HepG2 (cell line): ENCODE measurements around the gene SYCP2L. TPM values are rescaled to one million over a fixed set of nuclear protein-coding genes. Genes with fewer than 3 reads are reported as not detected.
A peak's percentile ranks its signal among the peaks of the same experiment; 100 is the strongest.

Source experiments
- AGO2 ChIP-seq: fragments of 200-400 bp; formaldehyde crosslinking; optimal IDR thresholded peaks from 2 replicates; pipeline ENCODE3; 2017; ENCODE audit warnings: mild to moderate bottlenecking, low read depth, low read length, moderate library complexity
- ARID2 ChIP-seq: sonication (generic); formaldehyde crosslinking; IDR thresholded peaks from 2 replicates; pipeline ENCODE4 v1.8.1; 2022; ENCODE audit warnings: mild to moderate bottlenecking, missing genetic modification reagents, borderline replicate concordance
- ATRX ChIP-seq: sonication (generic); formaldehyde crosslinking; IDR thresholded peaks from 2 replicates; pipeline ENCODE4 v1.4.0; 2020; ENCODE audit warnings: missing genetic modification reagents, borderline replicate concordance
- BHLHE40 ChIP-seq: IDR thresholded peaks from 2 replicates; pipeline ENCODE4 v1.6.1; 2011; ENCODE audit warnings: low read length, improper control_type of control experiment
- FOXA1 ChIP-seq, 2 experiments: fragments of 450-650 bp in 1 of 2; sonication (generic) in 1 of 2; formaldehyde crosslinking in 1 of 2; IDR thresholded peaks; 2 replicates each; pipeline versions ENCODE4 v1.4.0 to v1.6.1; 2016 to 2020; ENCODE audit warnings: missing genetic modification reagents in 1 of 2
- GATA4 ChIP-seq: sonication (generic); IDR thresholded peaks from 2 replicates; pipeline ENCODE4 v1.6.1; 2016; ENCODE audit warnings: antibody characterized with exemption, low read depth, borderline replicate concordance
- GTF2F1 ChIP-seq: fragments of 150-350 bp; IDR thresholded peaks from 2 replicates; pipeline ENCODE4 v1.6.1; 2014; ENCODE audit warnings: low read length
- HDAC2 ChIP-seq: sonication (generic); formaldehyde crosslinking; IDR thresholded peaks from 2 replicates; pipeline ENCODE4 v1.4.0; 2020; ENCODE audit warnings: missing genetic modification reagents
- HES4 ChIP-seq: sonication (generic); formaldehyde crosslinking; IDR thresholded peaks from 2 replicates; pipeline ENCODE4 v1.9.0; 2021; ENCODE audit warnings: mild to moderate bottlenecking, missing genetic modification reagents, borderline replicate concordance
- ISX ChIP-seq: sonication (generic); formaldehyde crosslinking; conservative IDR thresholded peaks from 2 replicates; pipeline ENCODE4 v1.5.0; 2020; ENCODE audit warnings: missing genetic modification reagents
- LCORL ChIP-seq, 2 experiments: fragments of 450-650 bp in 1 of 2; sonication (generic) in 1 of 2; formaldehyde crosslinking in 1 of 2; IDR thresholded peaks; 2 replicates each; pipeline versions ENCODE4 v1.5.0 to v1.6.1; 2017 to 2020; ENCODE audit warnings: antibody characterized with exemption in 1 of 2, missing genetic modification reagents in 1 of 2
- NCOA2 ChIP-seq: sonication (generic); formaldehyde crosslinking; IDR thresholded peaks from 2 replicates; pipeline ENCODE4 v1.8.0; 2022; ENCODE audit warnings: inconsistent platforms
- PHF20 ChIP-seq: sonication (generic); formaldehyde crosslinking; IDR thresholded peaks from 2 replicates; pipeline ENCODE4 v1.5.0; 2020; ENCODE audit warnings: mild to moderate bottlenecking, missing genetic modification reagents
- RFX1 ChIP-seq: fragments of 450-650 bp; IDR thresholded peaks from 2 replicates; pipeline ENCODE4 v1.6.1; 2017
- TCF7 ChIP-seq: sonication (generic); IDR thresholded peaks from 2 replicates; pipeline ENCODE4 v1.6.1; 2016; ENCODE audit warnings: antibody characterized with exemption, low read depth
- THAP11 ChIP-seq: IDR thresholded peaks from 2 replicates; pipeline ENCODE4 v1.6.1; 2016; ENCODE audit warnings: missing biosample characterization, missing genetic modification reagents
- ZBTB1 ChIP-seq: sonication (generic); formaldehyde crosslinking; IDR thresholded peaks from 2 replicates; pipeline ENCODE4 v1.4.0; 2020; ENCODE audit warnings: missing genetic modification reagents, borderline replicate concordance
- ZFP41 ChIP-seq: sonication (generic); formaldehyde crosslinking; IDR thresholded peaks from 2 replicates; pipeline ENCODE4 v1.4.0; 2020; ENCODE audit warnings: mild to moderate bottlenecking, missing genetic modification reagents, borderline replicate concordance
- ZNF12 ChIP-seq: sonication (generic); formaldehyde crosslinking; IDR thresholded peaks from 2 replicates; pipeline ENCODE4 v1.5.0; 2020; ENCODE audit warnings: missing genetic modification reagents
- ZNF121 ChIP-seq: sonication (generic); formaldehyde crosslinking; IDR thresholded peaks from 2 replicates; pipeline ENCODE4 v1.5.0; 2020; ENCODE audit warnings: mild to moderate bottlenecking, missing genetic modification reagents
- ZNF432 ChIP-seq: sonication (generic); formaldehyde crosslinking; IDR thresholded peaks from 2 replicates; pipeline ENCODE4 v1.5.0; 2020; ENCODE audit warnings: missing genetic modification reagents, mild to moderate bottlenecking, borderline replicate concordance
- ZNF550 ChIP-seq: sonication (generic); formaldehyde crosslinking; IDR thresholded peaks from 2 replicates; pipeline ENCODE4 v1.4.0; 2020; ENCODE audit warnings: mild to moderate bottlenecking, missing genetic modification reagents, borderline replicate concordance
- ZNF782 ChIP-seq: sonication (generic); formaldehyde crosslinking; IDR thresholded peaks from 2 replicates; pipeline ENCODE4 v1.4.0; 2020; ENCODE audit warnings: missing genetic modification reagents, mild to moderate bottlenecking, borderline replicate concordance
- ZNF790 ChIP-seq: sonication (generic); formaldehyde crosslinking; IDR thresholded peaks from 2 replicates; pipeline ENCODE4 v1.8.0; 2022; ENCODE audit warnings: missing genetic modification reagents, mild to moderate bottlenecking, borderline replicate concordance
- polyA plus RNA-seq, 8 experiments: library from polyadenylated mRNA; depleted of rRNA in 3 of 8; stranded (reverse) in 7 of 8; unstranded in 1 of 8; fragments of >200 nt; fragmentation: Illumina TruSeq in 4 of 8; extraction: Trizol in 4 of 8; gene quantifications; 2 replicates each; pipeline versions ENCODE4 v1.2.1 to v1.2.3, GENCODE V29; 2011 to 2016; ENCODE audit warnings: low read depth in 4 of 8, missing spikeins in 1 of 8, mixed read lengths in 1 of 8; ENCODE audit not compliant: insufficient read depth in 1 of 8
- total RNA-seq, 5 experiments: library from RNA; depleted of rRNA; stranded (reverse); fragments of >200 nt; fragmentation: Illumina TruSeq; extraction: Trizol; gene quantifications; 2 replicates each; pipeline ENCODE4 v1.2.3, GENCODE V29; 2016; ENCODE audit warnings: low read depth in 1 of 5
- TF ChIP-seq, protein P1 (sequence below): sonication (generic); formaldehyde crosslinking; IDR thresholded peaks from 2 replicates; pipeline ENCODE4 v1.5.0; 2020; ENCODE audit warnings: missing genetic modification reagents
- TF ChIP-seq, protein P2 (sequence below): sonication (generic); formaldehyde crosslinking; IDR thresholded peaks from 2 replicates; pipeline ENCODE4 v1.8.0; 2022; ENCODE audit warnings: missing genetic modification reagents, low read depth, mild to moderate bottlenecking, borderline replicate concordance
- TF ChIP-seq, protein P3 (sequence below): sonication (generic); formaldehyde crosslinking; conservative IDR thresholded peaks from 2 replicates; pipeline ENCODE4 v1.4.0; 2020; ENCODE audit warnings: mild to moderate bottlenecking, missing genetic modification reagents, moderate library complexity

Gene SYCP2L
- total and polyA plus RNA-seq, 2 of the 13 experiments (the other 11 are each of a cell fraction or from before 2014, with no cell fraction given): 0.22 to 0.54 TPM

DNA sequence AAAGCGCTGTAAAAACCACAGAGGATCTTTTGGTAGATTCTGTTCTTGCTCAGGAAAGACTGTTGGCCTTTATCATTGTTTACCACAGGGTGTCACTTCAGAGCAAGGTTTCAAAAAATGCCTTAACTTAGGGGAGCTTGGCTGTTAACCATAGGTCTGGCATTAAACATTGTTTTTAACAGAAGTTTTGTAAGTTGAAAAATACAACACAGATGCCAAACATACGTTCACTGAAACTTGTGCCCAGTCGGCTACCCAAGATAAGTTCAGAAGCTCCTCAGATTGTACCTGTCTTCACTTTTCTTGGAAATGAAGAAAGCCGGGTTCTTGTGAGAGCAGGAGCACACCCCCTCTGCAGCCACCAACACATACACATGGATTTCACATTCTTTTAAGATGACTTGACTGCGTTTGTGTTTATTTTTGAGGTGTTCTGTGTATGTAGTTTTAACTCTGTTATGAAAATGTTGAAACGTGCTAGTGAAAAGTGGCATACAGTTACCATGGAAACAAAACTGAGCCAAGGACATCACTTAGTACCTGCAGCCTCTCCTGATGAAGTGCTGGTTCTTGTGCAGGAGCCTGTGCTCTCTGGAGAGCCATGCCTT lies 64.9 kb downstream of the SYCP2L start (continued):
- TF ChIP-seq, protein P1, sequence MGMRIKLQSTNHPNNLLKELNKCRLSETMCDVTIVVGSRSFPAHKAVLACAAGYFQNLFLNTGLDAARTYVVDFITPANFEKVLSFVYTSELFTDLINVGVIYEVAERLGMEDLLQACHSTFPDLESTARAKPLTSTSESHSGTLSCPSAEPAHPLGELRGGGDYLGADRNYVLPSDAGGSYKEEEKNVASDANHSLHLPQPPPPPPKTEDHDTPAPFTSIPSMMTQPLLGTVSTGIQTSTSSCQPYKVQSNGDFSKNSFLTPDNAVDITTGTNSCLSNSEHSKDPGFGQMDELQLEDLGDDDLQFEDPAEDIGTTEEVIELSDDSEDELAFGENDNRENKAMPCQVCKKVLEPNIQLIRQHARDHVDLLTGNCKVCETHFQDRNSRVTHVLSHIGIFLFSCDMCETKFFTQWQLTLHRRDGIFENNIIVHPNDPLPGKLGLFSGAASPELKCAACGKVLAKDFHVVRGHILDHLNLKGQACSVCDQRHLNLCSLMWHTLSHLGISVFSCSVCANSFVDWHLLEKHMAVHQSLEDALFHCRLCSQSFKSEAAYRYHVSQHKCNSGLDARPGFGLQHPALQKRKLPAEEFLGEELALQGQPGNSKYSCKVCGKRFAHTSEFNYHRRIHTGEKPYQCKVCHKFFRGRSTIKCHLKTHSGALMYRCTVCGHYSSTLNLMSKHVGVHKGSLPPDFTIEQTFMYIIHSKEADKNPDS (CRISPR knock-in tag): no peak
- TF ChIP-seq AGO2 (no peak), ATRX (CRISPR knock-in tag) (no peak), ZNF432 (CRISPR knock-in tag) (no peak), GTF2F1 (no peak), ISX (no peak), BHLHE40 (peak; percentile 80), NCOA2 (no peak), GATA4 (no peak), HES4 (CRISPR knock-in tag) (no peak), ZBTB1 (CRISPR knock-in tag) (no peak), FOXA1 (IDR thresholded peaks at IDR 0.05) (no peak), FOXA1 (CRISPR knock-in tag; IDR thresholded peaks at IDR 0.05) (no peak), PHF20 (CRISPR knock-in tag) (no peak), ARID2 (CRISPR knock-in tag) (no peak), THAP11 (CRISPR knock-in tag) (peak; percentile 38; the same call in 1 of the 2 replicates), ZNF121 (CRISPR knock-in tag) (no peak), TCF7 (no peak), ZNF550 (CRISPR knock-in tag) (no peak), ZFP41 (no peak), LCORL (IDR thresholded peaks at IDR 0.05) (no peak), LCORL (CRISPR knock-in tag; IDR thresholded peaks at IDR 0.05) (peak; percentile 34), ZNF12 (no peak), ZNF782 (no peak), ZNF790 (CRISPR knock-in tag) (no peak), RFX1 (peak; percentile 83), HDAC2 (CRISPR knock-in tag) (no peak)
- TF ChIP-seq, protein P2, sequence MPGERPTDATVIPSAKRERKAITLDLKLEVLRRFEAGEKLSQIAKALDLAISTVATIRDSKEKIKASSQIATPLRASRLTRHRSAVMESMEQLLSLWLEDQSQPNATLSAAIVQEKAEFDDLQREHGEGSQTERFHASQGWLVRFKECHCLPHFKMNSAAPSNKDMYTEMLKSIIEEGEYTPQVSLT (CRISPR knock-in tag): no peak
- TF ChIP-seq, protein P3, sequence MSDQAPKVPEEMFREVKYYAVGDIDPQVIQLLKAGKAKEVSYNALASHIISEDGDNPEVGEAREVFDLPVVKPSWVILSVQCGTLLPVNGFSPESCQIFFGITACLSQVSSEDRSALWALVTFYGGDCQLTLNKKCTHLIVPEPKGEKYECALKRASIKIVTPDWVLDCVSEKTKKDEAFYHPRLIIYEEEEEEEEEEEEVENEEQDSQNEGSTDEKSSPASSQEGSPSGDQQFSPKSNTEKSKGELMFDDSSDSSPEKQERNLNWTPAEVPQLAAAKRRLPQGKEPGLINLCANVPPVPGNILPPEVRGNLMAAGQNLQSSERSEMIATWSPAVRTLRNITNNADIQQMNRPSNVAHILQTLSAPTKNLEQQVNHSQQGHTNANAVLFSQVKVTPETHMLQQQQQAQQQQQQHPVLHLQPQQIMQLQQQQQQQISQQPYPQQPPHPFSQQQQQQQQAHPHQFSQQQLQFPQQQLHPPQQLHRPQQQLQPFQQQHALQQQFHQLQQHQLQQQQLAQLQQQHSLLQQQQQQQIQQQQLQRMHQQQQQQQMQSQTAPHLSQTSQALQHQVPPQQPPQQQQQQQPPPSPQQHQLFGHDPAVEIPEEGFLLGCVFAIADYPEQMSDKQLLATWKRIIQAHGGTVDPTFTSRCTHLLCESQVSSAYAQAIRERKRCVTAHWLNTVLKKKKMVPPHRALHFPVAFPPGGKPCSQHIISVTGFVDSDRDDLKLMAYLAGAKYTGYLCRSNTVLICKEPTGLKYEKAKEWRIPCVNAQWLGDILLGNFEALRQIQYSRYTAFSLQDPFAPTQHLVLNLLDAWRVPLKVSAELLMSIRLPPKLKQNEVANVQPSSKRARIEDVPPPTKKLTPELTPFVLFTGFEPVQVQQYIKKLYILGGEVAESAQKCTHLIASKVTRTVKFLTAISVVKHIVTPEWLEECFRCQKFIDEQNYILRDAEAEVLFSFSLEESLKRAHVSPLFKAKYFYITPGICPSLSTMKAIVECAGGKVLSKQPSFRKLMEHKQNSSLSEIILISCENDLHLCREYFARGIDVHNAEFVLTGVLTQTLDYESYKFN (CRISPR knock-in tag): peak; percentile 29; the same call in 1 of the 2 replicates
